GM12878 (cell line): ENCODE results near the gene GMDS. TPM values are rescaled to one million over a fixed set of nuclear protein-coding genes. Genes with fewer than 3 reads are reported as not detected.

Experiments
- ATF2 ChIP-seq: IDR thresholded peaks from 2 replicates; pipeline ENCODE4 v1.6.1; 2012; ENCODE audit warnings: low read length, inconsistent platforms
- BACH1 ChIP-seq: fragments of 450-650 bp; IDR thresholded peaks from 2 replicates; pipeline ENCODE4 v1.6.1; 2017; ENCODE audit warnings: mild to moderate bottlenecking, borderline replicate concordance
- BCL11A ChIP-seq: IDR thresholded peaks from 2 replicates; pipeline ENCODE4 v1.6.1; 2011; ENCODE audit warnings: low read depth, low read length
- CBFB ChIP-seq: IDR thresholded peaks from 2 replicates; pipeline ENCODE4 v1.6.1; 2016; ENCODE audit warnings: antibody characterized with exemption, low read depth
- CEBPB ChIP-seq, 2 experiments: fragments of 150-350 bp in 1 of 2; IDR thresholded peaks; 2 replicates each; pipeline ENCODE4 v1.6.1; 2012 to 2014; ENCODE audit warnings: low read depth in 2 of 2, low read length in 2 of 2, borderline replicate concordance in 1 of 2, inconsistent platforms in 1 of 2
- CREM ChIP-seq: IDR thresholded peaks from 2 replicates; pipeline ENCODE4 v1.6.1; 2014; ENCODE audit warnings: antibody characterized with exemption, low read depth
- DPF2 ChIP-seq: fragments of 450-650 bp; IDR thresholded peaks from 2 replicates; pipeline ENCODE4 v1.6.1; 2017; ENCODE audit warnings: mild to moderate bottlenecking
- E4F1 ChIP-seq: fragments of 450-650 bp; IDR thresholded peaks from 2 replicates; pipeline ENCODE4 v1.6.1; 2018; ENCODE audit warnings: borderline replicate concordance, mild to moderate bottlenecking; ENCODE audit not compliant: partially characterized antibody
- EED ChIP-seq: sonication (generic); IDR thresholded peaks from 2 replicates; pipeline ENCODE4 v1.6.1; 2016; ENCODE audit warnings: antibody characterized with exemption, low read depth
- ETV6 ChIP-seq, 2 experiments: fragments of 450-650 bp in 1 of 2; IDR thresholded peaks in 1 of 2; conservative IDR thresholded peaks in 1 of 2; 2 replicates each; pipeline ENCODE4 v1.6.1; 2014; ENCODE audit warnings: antibody characterized with exemption in 1 of 2, borderline replicate concordance in 1 of 2, low read depth in 1 of 2, mild to moderate bottlenecking in 1 of 2, moderate library complexity in 1 of 2
- GATAD2B ChIP-seq: fragments of 450-650 bp; conservative IDR thresholded peaks from 2 replicates; pipeline ENCODE4 v1.6.1; 2017; ENCODE audit warnings: low read depth, mild to moderate bottlenecking, moderate library complexity
- JUNB ChIP-seq: IDR thresholded peaks from 2 replicates; pipeline ENCODE4 v1.6.1; 2016; ENCODE audit warnings: antibody characterized with exemption, mild to moderate bottlenecking
- KDM1A ChIP-seq: fragments of 200-600 bp; sonication (generic); IDR thresholded peaks from 2 replicates; pipeline ENCODE4 v1.6.1; 2016; ENCODE audit warnings: borderline replicate concordance
- MEF2A ChIP-seq: IDR thresholded peaks from 2 replicates; pipeline ENCODE4 v1.6.1; 2011; ENCODE audit warnings: low read depth, mild to moderate bottlenecking, low read length, moderate library complexity; ENCODE audit not compliant: insufficient read depth
- MEF2B ChIP-seq: fragments of 450-650 bp; IDR thresholded peaks from 2 replicates; pipeline ENCODE4 v1.6.1; 2018; ENCODE audit warnings: mild to moderate bottlenecking, moderate library complexity; ENCODE audit not compliant: partially characterized antibody, poor library complexity, severe bottlenecking
- PKNOX1 ChIP-seq: fragments of 450-650 bp; IDR thresholded peaks from 2 replicates; pipeline ENCODE4 v1.6.1; 2016; ENCODE audit warnings: mild to moderate bottlenecking
- RUNX3 ChIP-seq: IDR thresholded peaks from 2 replicates; pipeline ENCODE4 v1.6.1; 2012; ENCODE audit warnings: low read length, inconsistent platforms
- USF2 ChIP-seq: IDR thresholded peaks from 2 replicates; pipeline ENCODE4 v1.6.1; 2011; ENCODE audit warnings: low read depth, low read length, improper control_type of control experiment, borderline replicate concordance
- ZBED1 ChIP-seq: IDR thresholded peaks from 2 replicates; pipeline ENCODE4 v1.6.1; 2016; ENCODE audit warnings: borderline replicate concordance
- ZNF24 ChIP-seq: fragments of 450-650 bp; IDR thresholded peaks from 2 replicates; pipeline ENCODE4 v1.6.1; 2017; ENCODE audit warnings: antibody characterized with exemption, mild to moderate bottlenecking
- ZNF592 ChIP-seq: fragments of 450-650 bp; IDR thresholded peaks from 2 replicates; pipeline ENCODE4 v1.6.1; 2017; ENCODE audit warnings: mild to moderate bottlenecking, moderate library complexity
- polyA plus RNA-seq, 11 experiments: library from polyadenylated mRNA; depleted of rRNA in 4 of 11; unstranded in 6 of 11; stranded (reverse) in 5 of 11; fragments of >200 nt; fragmentation: Nextera tagmentation in 4 of 11; fragmentation: Illumina TruSeq in 1 of 11; extraction: Ambion mirVana in 4 of 11; extraction: Trizol in 1 of 11; gene quantifications; 1 replicate in 1 of 11; 2 replicates in 10 of 11; pipeline versions ENCODE4 v1.2.1 to v1.2.3, GENCODE V29; 2011 to 2016; ENCODE audit warnings: inconsistent platforms in 2 of 11, missing spikeins in 2 of 11, low read depth in 1 of 11
- total RNA-seq, 4 experiments: library from RNA; depleted of rRNA in 3 of 4; stranded (reverse); fragments of >200 nt in 3 of 4; fragmentation: Illumina TruSeq in 1 of 4; extraction: Trizol in 1 of 4; gene quantifications; 2 replicates each; pipeline versions ENCODE4 v1.2.1 to v1.2.3, GENCODE V29; 2013 to 2021

Gene GMDS
- total and polyA plus RNA-seq, 10 of the 15 experiments (the other 5 are each of a cell fraction or from before 2014, with no cell fraction given), result 0.61 to 53.8 (median 29.3) TPM

- TF ChIP-seq MEF2A, result peak; percentile 84
- TF ChIP-seq GATAD2B, result peak; percentile 54
- TF ChIP-seq BCL11A, result peak; percentile 90; the same call in 1 of the 2 replicates
- TF ChIP-seq ETV6 (conservative IDR thresholded peaks at IDR 0.05 in 1 of 2, IDR thresholded peaks at IDR 0.05 in 1 of 2; ENCODE audit: borderline replicate concordance in 1 of 2, low read depth in 1 of 2), result peak in 1 of 2 experiments; percentile 72; a peak in 1 of 4 replicates
- TF ChIP-seq ZNF592, result peak; percentile 42; the same call in 1 of the 2 replicates
- TF ChIP-seq ZBED1, result peak; percentile 91
- peak; percentile 99 for TF ChIP-seq ATF2
- 0 out of 2 replicates have a peak, but pooled peaks have one; percentile 10 for TF ChIP-seq ZNF24
- peak; percentile 82 for TF ChIP-seq CBFB
- 0 out of 2 replicates have a peak, but pooled peaks have one; percentile 25 for TF ChIP-seq BACH1
- TF ChIP-seq PKNOX1, result peak; percentile 17; the same call in 1 of the 2 replicates
- peak; percentile 99 for TF ChIP-seq EED
- peak; percentile 100 for TF ChIP-seq JUNB
- peak; percentile 94 for TF ChIP-seq CREM
- TF ChIP-seq DPF2, result peak; percentile 88
- TF ChIP-seq E4F1, result no peak
- no peak for TF ChIP-seq KDM1A
- peak; percentile 99 for TF ChIP-seq RUNX3
- peak; percentile 68 for TF ChIP-seq MEF2B
- no peak for TF ChIP-seq USF2
- TF ChIP-seq CEBPB (IDR thresholded peaks at IDR 0.05; ENCODE audit: borderline replicate concordance in 1 of 2, low read depth in 2 of 2, low read length in 2 of 2), result peak in 1 of 2 experiments; percentile 93; a peak in 2 of 4 replicates
Observed at GRCh38 chr6:2111162-2111677, 134.2 kb downstream of the GMDS start (continued).
